Chondrocyte (in vitro differentiated cells): ENCODE data around the gene PARP3. TPM values are rescaled to one million over a fixed set of nuclear protein-coding genes. Genes with fewer than 3 reads are reported as not detected.

Experiments
- DNase-seq: peaks from one replicate; pipeline ENCODE4 v3.0.0; 2021; ENCODE audit warnings: mixed read lengths, low spot score
- H3K27ac Mint-ChIP-seq: one replicate; pipeline ENCODE4 v1.8.0; 2021; ENCODE audit warnings: mild to moderate bottlenecking, moderate library complexity, mixed read lengths; ENCODE audit not compliant: unreplicated experiment
- H3K27me3 Mint-ChIP-seq: 2 replicates; pipeline ENCODE4 v1.8.0; 2021; ENCODE audit warnings: low read depth, mixed read lengths
- H3K36me3 Mint-ChIP-seq: 2 replicates; pipeline ENCODE4 v1.8.0; 2021; ENCODE audit warnings: low read depth, mixed read lengths
- H3K4me1 Mint-ChIP-seq: 2 replicates; pipeline ENCODE4 v1.8.0; 2021; ENCODE audit warnings: low read depth, mild to moderate bottlenecking, mixed read lengths
- H3K4me3 Mint-ChIP-seq: one replicate; pipeline ENCODE4 v1.8.0; 2021; ENCODE audit warnings: mild to moderate bottlenecking, moderate library complexity, mixed read lengths; ENCODE audit not compliant: unreplicated experiment
- H3K9me3 Mint-ChIP-seq: 2 replicates; pipeline ENCODE4 v1.8.0; 2021; ENCODE audit warnings: low read depth, mixed read lengths
- total RNA-seq: library from RNA; stranded (reverse); gene quantifications from 3 replicates; pipeline ENCODE4 v1.2.1, GENCODE V29; 2021
- TF ChIP-seq, protein P1 (sequence below): fragments of 200-600 bp; sonication (generic); IDR thresholded peaks from 2 replicates; pipeline ENCODE4 v1.5.0; 2021; ENCODE audit warnings: antibody characterized with exemption, mild to moderate bottlenecking, moderate library complexity

Gene PARP3
- total RNA-seq, 1 donor from 2014 or later: 9.5 TPM

- H3K36me3 Mint-ChIP-seq: no peaks in the 10 kb centered on the region
- no peaks in the 10 kb centered on the region for H3K27me3 Mint-ChIP-seq
- no peak for DNase-seq
- no peaks in the 10 kb centered on the region for H3K9me3 Mint-ChIP-seq
- H3K4me3 Mint-ChIP-seq: peak overlapping the region; percentile 95
- H3K4me1 Mint-ChIP-seq: peaks cover 22% of the 10 kb centered on the region
- H3K27ac Mint-ChIP-seq: peak overlapping the region; percentile 59
- TF ChIP-seq, protein P1, sequence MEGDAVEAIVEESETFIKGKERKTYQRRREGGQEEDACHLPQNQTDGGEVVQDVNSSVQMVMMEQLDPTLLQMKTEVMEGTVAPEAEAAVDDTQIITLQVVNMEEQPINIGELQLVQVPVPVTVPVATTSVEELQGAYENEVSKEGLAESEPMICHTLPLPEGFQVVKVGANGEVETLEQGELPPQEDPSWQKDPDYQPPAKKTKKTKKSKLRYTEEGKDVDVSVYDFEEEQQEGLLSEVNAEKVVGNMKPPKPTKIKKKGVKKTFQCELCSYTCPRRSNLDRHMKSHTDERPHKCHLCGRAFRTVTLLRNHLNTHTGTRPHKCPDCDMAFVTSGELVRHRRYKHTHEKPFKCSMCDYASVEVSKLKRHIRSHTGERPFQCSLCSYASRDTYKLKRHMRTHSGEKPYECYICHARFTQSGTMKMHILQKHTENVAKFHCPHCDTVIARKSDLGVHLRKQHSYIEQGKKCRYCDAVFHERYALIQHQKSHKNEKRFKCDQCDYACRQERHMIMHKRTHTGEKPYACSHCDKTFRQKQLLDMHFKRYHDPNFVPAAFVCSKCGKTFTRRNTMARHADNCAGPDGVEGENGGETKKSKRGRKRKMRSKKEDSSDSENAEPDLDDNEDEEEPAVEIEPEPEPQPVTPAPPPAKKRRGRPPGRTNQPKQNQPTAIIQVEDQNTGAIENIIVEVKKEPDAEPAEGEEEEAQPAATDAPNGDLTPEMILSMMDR: peak; percentile 30
Observed at GRCh38 chr3:51975852-51976549, 33.8 kb downstream of the PARP3 start.

DNA sequence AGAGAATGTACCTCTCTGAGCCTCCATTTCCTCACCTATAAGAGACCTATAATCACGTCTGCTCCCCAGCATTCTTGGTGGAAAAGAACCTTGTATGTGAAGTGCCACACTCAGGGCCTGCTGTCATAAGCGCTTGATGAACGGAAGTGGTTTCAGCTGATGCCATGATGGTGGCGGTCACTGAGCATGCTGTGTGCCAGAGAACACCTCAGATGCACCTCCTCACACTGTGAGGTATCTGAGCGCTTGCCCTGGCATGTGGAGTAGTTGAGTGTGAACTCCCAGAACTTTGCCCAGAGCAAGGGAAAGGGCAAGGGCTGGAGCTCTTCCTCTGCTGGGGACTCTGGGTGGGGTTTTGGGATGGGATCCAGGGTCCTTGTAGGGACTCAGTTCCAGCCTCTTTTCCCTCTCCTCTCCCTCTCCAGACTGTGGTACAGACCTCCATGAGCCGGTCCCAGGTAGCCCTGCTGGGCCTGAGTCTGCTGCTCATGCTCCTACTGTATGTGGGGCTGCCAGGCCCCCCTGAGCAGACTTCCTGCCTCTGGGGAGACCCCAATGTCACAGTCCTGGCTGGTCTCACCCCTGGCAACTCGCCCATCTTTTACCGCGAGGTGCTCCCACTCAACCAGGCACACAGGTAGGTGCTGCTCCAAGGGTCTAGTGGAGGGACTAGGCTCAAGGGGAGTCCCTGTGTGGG is 35.4 kb downstream of the PARP3 start:
- H3K27me3 Mint-ChIP-seq: no peaks in the 10 kb centered on the region
- no peak overlapping the region for H3K4me3 Mint-ChIP-seq
- no peak for DNase-seq
- TF ChIP-seq, protein P1: no peak
- no peaks in the 10 kb centered on the region for H3K36me3 Mint-ChIP-seq
- no peak overlapping the region for H3K27ac Mint-ChIP-seq
- no peaks in the 10 kb centered on the region for H3K9me3 Mint-ChIP-seq
- peaks cover 32% of the 10 kb centered on the region for H3K4me1 Mint-ChIP-seq

- TF ChIP-seq, protein P1: no peak
- peaks cover 34% of the 10 kb centered on the region for H3K4me1 Mint-ChIP-seq
- H3K27me3 Mint-ChIP-seq: no peaks in the 10 kb centered on the region
- H3K9me3 Mint-ChIP-seq: no peaks in the 10 kb centered on the region
- no peak for DNase-seq
- no peak overlapping the region for H3K4me3 Mint-ChIP-seq
- H3K27ac Mint-ChIP-seq: no peak overlapping the region
- H3K36me3 Mint-ChIP-seq: no peaks in the 10 kb centered on the region
Observed at GRCh38 chr3:51978143-51978502, 36.0 kb downstream of the PARP3 start.

DNA sequence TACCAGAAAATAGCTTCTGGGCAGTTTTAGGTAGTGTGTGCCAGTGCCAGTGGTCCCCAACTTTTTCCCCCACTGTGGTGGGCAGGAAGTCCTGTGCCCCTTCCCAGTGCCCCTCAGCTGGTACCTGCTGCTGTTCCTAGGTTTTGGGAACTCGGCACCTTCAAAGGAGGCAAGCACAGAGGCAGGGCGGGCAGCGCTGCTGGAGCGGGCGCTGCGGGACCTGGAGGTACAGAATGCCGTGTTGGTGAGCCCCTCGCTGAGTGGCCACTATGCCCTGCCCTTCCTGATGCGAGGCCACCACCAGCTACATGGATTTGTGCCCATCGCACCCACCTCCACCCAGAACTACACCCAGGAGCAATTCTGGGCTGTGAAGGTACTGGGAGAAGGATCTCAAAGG is 38.1 kb downstream of the PARP3 start:
- H3K36me3 Mint-ChIP-seq: no peaks in the 10 kb centered on the region
- TF ChIP-seq, protein P1: no peak
- H3K27me3 Mint-ChIP-seq: no peaks in the 10 kb centered on the region
- peaks cover 32% of the 10 kb centered on the region for H3K4me1 Mint-ChIP-seq
- H3K9me3 Mint-ChIP-seq: no peaks in the 10 kb centered on the region
- no peak overlapping the region for H3K4me3 Mint-ChIP-seq
- no peak overlapping the region for H3K27ac Mint-ChIP-seq
- DNase-seq: no peak

DNA sequence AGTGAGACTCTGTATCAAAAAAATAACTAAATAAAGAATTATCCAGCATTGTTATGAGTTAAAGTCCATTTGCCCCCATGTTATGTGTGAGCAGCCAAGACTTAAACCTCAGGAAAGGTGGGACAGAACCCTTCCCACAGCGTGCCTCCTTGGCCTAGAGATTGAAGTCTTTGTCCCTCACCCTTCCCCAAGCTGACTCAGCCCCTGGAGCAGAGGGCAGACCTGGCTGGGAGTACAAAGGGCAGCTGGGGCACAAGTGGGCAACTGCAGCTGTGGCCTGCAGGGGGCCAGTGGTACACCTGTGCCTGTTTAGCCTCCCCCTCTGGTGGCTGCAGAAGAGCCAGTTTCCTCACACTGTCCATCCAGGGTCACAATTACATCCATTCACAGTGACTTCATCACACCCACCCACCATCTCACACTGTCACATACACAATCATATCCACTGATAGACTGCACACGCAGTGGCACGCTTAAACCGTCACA is 40.2 kb downstream of the PARP3 start:
- Mint-ChIP-seq H3K27me3 (no peaks in the 10 kb centered on the region), H3K27ac (peak overlapping the region; percentile 94), H3K4me1 (peaks cover 25% of the 10 kb centered on the region), H3K36me3 (no peaks in the 10 kb centered on the region), H3K4me3 (peak overlapping the region; percentile 88), H3K9me3 (no peaks in the 10 kb centered on the region)
- no peak for DNase-seq
- TF ChIP-seq, protein P1: peak; percentile 72
